HCT116 (cell line): ENCODE measurements around the gene GRIK3. TPM values are rescaled to one million over a fixed set of nuclear protein-coding genes. Genes with fewer than 3 reads are reported as not detected.

Source experiments
- ATAC-seq: fragments of 200-7000 bp; cut with Tn5 transposase; 2 replicates; pipeline ENCODE4 v1.9.1; 2020; ENCODE audit warnings: mild to moderate bottlenecking, moderate library complexity
- BruUV-seq: library from RNA; stranded (reverse); fragments of 400-500 nt; replicated peaks from 2 replicates; lab custom pipeline; 2021; lab: Mats Ljungman, UMichigan
- CTCF ChIA-PET: fragments of 300-600 bp; sonication (Branson Sonifier 250); formaldehyde crosslinking; loops from one replicate; lab custom pipeline; 2021; ENCODE audit warnings: antibody characterized with exemption; lab: Charles Lee
- POLR2A ChIA-PET: fragments of 300-600, 350-600 bp; sonication (Branson Sonifier 250); formaldehyde crosslinking; loops from one replicate; lab custom pipeline; 2021; ENCODE audit warnings: antibody characterized with exemption; lab: Charles Lee
- RAD21 ChIA-PET, 2 experiments: fragments of 300-600 bp; sonication (Branson Sonifier 250); formaldehyde crosslinking; loops; one replicate each; lab custom pipeline; 2023; ENCODE audit warnings: low total read pairs in 2 of 2; ENCODE audit not compliant: uncharacterized antibody in 2 of 2, unreplicated experiment in 2 of 2, low non-redundant PET in 1 of 2; lab: Charles Lee
- DNase-seq: peaks from one replicate; pipeline ENCODE4 v3.0.0-alpha.2; 2010; ENCODE audit warnings: low read depth, low spot score
- H2AFZ ChIP-seq: fragments of 200-600 bp; shearing (Covaris generic), sonication (generic); 2 replicates; pipeline ENCODE4 v1.6.1; 2017; ENCODE audit warnings: low read depth, mixed run types, mixed read lengths, antibody characterized with exemption, low read length; ENCODE audit not compliant: poor library complexity, severe bottlenecking
- H3K27ac ChIP-seq: 2 replicates; pipeline ENCODE4 v1.5.1; 2012; ENCODE audit warnings: low read depth, low read length
- H3K27me3 ChIP-seq: fragments of 200-600 bp; sonication (generic); 2 replicates; pipeline ENCODE4 v1.6.1; 2016; ENCODE audit warnings: mixed run types, low read length, mixed read lengths; ENCODE audit not compliant: insufficient read depth
- H3K36me3 ChIP-seq, 2 experiments: fragments of 200-500 bp in 1 of 2; fragments of 200-600 bp in 1 of 2; sonication (Bioruptor generic) in 1 of 2; sonication (generic) in 1 of 2; 2 replicates each; pipeline versions ENCODE4 v1.5.1 to v1.6.1; 2014 to 2016; ENCODE audit warnings: low read length in 2 of 2, inconsistent platforms in 1 of 2, mixed read lengths in 1 of 2, mixed run types in 1 of 2; ENCODE audit not compliant: insufficient read depth in 2 of 2, control insufficient read depth in 1 of 2
- H3K4me1 ChIP-seq, 2 experiments: fragments of 200-600 bp in 1 of 2; sonication (generic) in 1 of 2; 2 replicates each; pipeline versions ENCODE4 v1.5.1 to v1.6.1; 2012 to 2017; ENCODE audit warnings: low read length in 2 of 2, inconsistent platforms in 1 of 2, mild to moderate bottlenecking in 1 of 2, mixed read lengths in 1 of 2, mixed run types in 1 of 2, moderate library complexity in 1 of 2; ENCODE audit not compliant: insufficient read depth in 2 of 2, control insufficient read depth in 1 of 2
- H3K4me2 ChIP-seq: fragments of 200-600 bp; sonication (generic); 2 replicates; pipeline ENCODE4 v1.6.1; 2017; ENCODE audit warnings: mixed run types, low read length, mixed read lengths
- H3K4me3 ChIP-seq, 2 experiments: fragments of 200-600 bp in 1 of 2; sonication (generic) in 1 of 2; replicated peaks in 1 of 2; 2 replicates each; pipeline ENCODE4 v1.5.1; 2011 to 2016; ENCODE audit warnings: low read length in 2 of 2, control low read depth in 1 of 2, low read depth in 1 of 2, mild to moderate bottlenecking in 1 of 2, mixed read lengths in 1 of 2, mixed run types in 1 of 2
- H3K79me2 ChIP-seq: fragments of 200-600 bp; sonication (generic); 2 replicates; pipeline ENCODE4 v1.6.1; 2017; ENCODE audit warnings: mild to moderate bottlenecking, mixed run types, low read length, moderate library complexity, mixed read lengths; ENCODE audit not compliant: insufficient read depth
- H3K9ac ChIP-seq: fragments of 200-600 bp; sonication (generic); 2 replicates; pipeline ENCODE4 v1.6.1; 2016; ENCODE audit warnings: low read length, mixed read lengths
- H3K9me2 ChIP-seq: fragments of 200-600 bp; sonication (generic), shearing (Covaris generic); 2 replicates; pipeline ENCODE4 v1.6.1; 2017; ENCODE audit warnings: mixed run types, mild to moderate bottlenecking, moderate library complexity; ENCODE audit not compliant: insufficient read depth
- H3K9me3 ChIP-seq, 2 experiments: fragments of 200-500 bp in 1 of 2; fragments of 200-600 bp in 1 of 2; sonication (Bioruptor generic) in 1 of 2; sonication (generic) in 1 of 2; 2 replicates each; pipeline ENCODE4 v1.6.1; 2014 to 2017; ENCODE audit warnings: low read length in 2 of 2, mixed read lengths in 2 of 2, inconsistent platforms in 1 of 2, low read depth in 1 of 2, mild to moderate bottlenecking in 1 of 2, mixed run types in 1 of 2, moderate library complexity in 1 of 2; ENCODE audit not compliant: control insufficient read depth in 1 of 2, insufficient read depth in 1 of 2
- H4K20me1 ChIP-seq: fragments of 200-600 bp; sonication (generic), shearing (Covaris generic); 2 replicates; pipeline ENCODE4 v1.6.1; 2017; ENCODE audit warnings: mixed run types, mild to moderate bottlenecking, moderate library complexity; ENCODE audit not compliant: insufficient read depth
- CBX3 ChIP-seq: IDR thresholded peaks from 2 replicates; pipeline ENCODE4 v1.6.1; 2012; ENCODE audit warnings: low read depth
- EZH2phosphoT487 ChIP-seq: fragments of 200-600 bp; IDR thresholded peaks from 2 replicates; pipeline ENCODE4 v1.6.1; 2018; ENCODE audit warnings: antibody characterized with exemption, borderline replicate concordance
- REST ChIP-seq: IDR thresholded peaks from 2 replicates; pipeline ENCODE4 v1.6.1; 2012; ENCODE audit warnings: low read depth
- SP1 ChIP-seq: IDR thresholded peaks from 2 replicates; pipeline ENCODE4 v1.6.1; 2012; ENCODE audit warnings: low read depth
- ZNF274 ChIP-seq: fragments of 200-500 bp; sonication (Bioruptor generic); IDR thresholded peaks from 2 replicates; pipeline ENCODE4 v1.6.1; 2014; ENCODE audit warnings: mild to moderate bottlenecking, low read depth, low read length, inconsistent platforms
- intact Hi-C: fragments of 100-400 bp; cut with micrococcal nuclease; formaldehyde crosslinking; loops from 2 replicates; pipeline ENCODE4 v1.10.0; 2022
- total RNA-seq: library from RNA; stranded (reverse); gene quantifications from one replicate; pipeline ENCODE4 v1.2.1, GENCODE V29; 2021; ENCODE audit not compliant: unreplicated experiment

Gene GRIK3
- total RNA-seq, 1 experiment from 2014 or later: not detected

GRCh38 chr1:36814083-36814482, 220.2 kb downstream of the GRIK3 start (continued):
- TF ChIP-seq REST (no peak), CBX3 (no peak)

GRCh38 chr1:36807262-36807661, 227.1 kb downstream of the GRIK3 start:
- ChIA-PET RAD21 (no interaction called here), POLR2A (no interaction called here), CTCF (no interaction called here)
- Histone ChIP-seq H3K4me1 (no peaks in the 10 kb centered on the region), H3K4me2 (no peak overlapping the region), H3K27ac (no peak overlapping the region), H3K9me2 (no peaks in the 10 kb centered on the region), H3K79me2 (no peaks in the 10 kb centered on the region), H3K9me3 (no peaks in the 10 kb centered on the region), H4K20me1 (no peaks in the 10 kb centered on the region), H2AFZ (no peak overlapping the region), H3K36me3 (no peaks in the 10 kb centered on the region), H3K27me3 (peaks cover 67% of the 10 kb centered on the region), H3K9ac (no peak overlapping the region), H3K4me3 (no peak overlapping the region)
- DNase-seq (no peak), ATAC-seq (no peak)
- BruUV-seq: no TSS peak
- TF ChIP-seq CBX3 (no peak), SP1 (no peak), ZNF274 (no peak), EZH2phosphoT487 (no peak), REST (no peak)
- intact Hi-C loops: no loop called here
